ENCODE results near the gene GPSM3.

GRCh38 chr6:32174416-32174815 lies 18.0 kb downstream of the GPSM3 start:
- TF ChIP-seq TAF1 (IDR thresholded peaks at IDR 0.05; ENCODE audit: borderline replicate concordance, insufficient read depth, low read length) = no peak
- TF ChIP-seq SIN3A (IDR thresholded peaks at IDR 0.05; ENCODE audit: borderline replicate concordance, insufficient read depth, low read length) = no peak
- TF ChIP-seq FOXP2 (optimal IDR thresholded peaks at IDR 0.05; ENCODE audit: borderline replicate concordance, extremely low read depth, extremely low read length, insufficient read depth) = no peak
- TF ChIP-seq POLR2AphosphoS5 (IDR thresholded peaks at IDR 0.05; ENCODE audit: low read depth, low read length) = no peak

All from PFSK-1 (cell line).